T47D (cell line): ENCODE data around the gene TAMM41.
"Not testable (repeated sequence)": the region's sequence is repeated elsewhere in the genome, so short reads cannot be mapped to it uniquely, and the experiment has no call there.

Source experiments
- DNase-seq, 2 experiments: peaks; one replicate each; pipeline versions ENCODE4 v3.0.0 to v3.0.0-alpha.2; 2011 to 2012; ENCODE audit warnings: low read depth in 1 of 2, low spot score in 1 of 2
- JUND ChIP-seq: IDR thresholded peaks from 2 replicates; pipeline ENCODE4 v1.6.1; 2012; ENCODE audit warnings: low read depth
- in situ Hi-C: cut with HindIII; loops from 2 replicates; pipeline ENCODE4 v1.10.0; 2016; ENCODE audit warnings: low sequenced_read_pairs, low pct_unique_long_range_greater_than_20kb

The TAMM41 gene

GRCh38 chr3:11770477-11771391 is 76.0 kb downstream of the TAMM41 start:
- in situ Hi-C loops: no loop called here
- TF ChIP-seq JUND: peak; percentile 84
- DNase-seq: peak; percentile 91 to 99

- DNase-seq: peak; percentile 62 to 73
- in situ Hi-C loops: no loop called here
These were observed 76.8 kb downstream of the TAMM41 start for GRCh38 chr3:11769704-11770476.

GRCh38 chr3:11768604-11769003 is 78.1 kb downstream of the TAMM41 start:
- DNase-seq: no peak
- TF ChIP-seq JUND: no peak
- in situ Hi-C loops: no loop called here

More at GRCh38 chr3:11769704-11770476, 76.8 kb downstream of the TAMM41 start:
- no peak for TF ChIP-seq JUND

- in situ Hi-C loops: no loop called here
- no peak for TF ChIP-seq JUND
- DNase-seq: no peak
These were observed 81.7 kb downstream of the TAMM41 start for GRCh38 chr3:11764931-11765363.

GRCh38 chr3:11759996-11760395 is 86.7 kb downstream of the TAMM41 start:
- TF ChIP-seq JUND: no peak
- in situ Hi-C loops: no loop called here
- peak; percentile 65 to 87 for DNase-seq

- TF ChIP-seq JUND: no peak
- in situ Hi-C loops: no loop called here
- no peak for DNase-seq
These were observed 88.8 kb downstream of the TAMM41 start for GRCh38 chr3:11757929-11758328.

- DNase-seq: no peak
- TF ChIP-seq JUND: no peak
- in situ Hi-C loops: no loop called here
These were observed 89.2 kb downstream of the TAMM41 start for GRCh38 chr3:11757441-11757875.

GRCh38 chr3:11755276-11755675 is 91.4 kb downstream of the TAMM41 start:
- in situ Hi-C loops: no loop called here

GRCh38 chr3:11752254-11752653 is 94.4 kb downstream of the TAMM41 start:
- in situ Hi-C loops, DNase-seq: not testable (repeated sequence)

More at GRCh38 chr3:11755276-11755675, 91.4 kb downstream of the TAMM41 start:
- TF ChIP-seq JUND: no peak
- DNase-seq: no peak

GRCh38 chr3:11748306-11748705 is 98.4 kb downstream of the TAMM41 start:
- DNase-seq, in situ Hi-C loops: not testable (repeated sequence)
